Iris pigment epithelial cell (primary cell): ENCODE measurements around the gene UPK3BL1.
"Not testable (repeated sequence)": the region's sequence is repeated elsewhere in the genome, so short reads cannot be mapped to it uniquely, and the experiment has no call there.

ENCODE experiments used
- DNase-seq: peaks from one replicate; pipeline ENCODE4 v3.0.0-alpha.2; 2011; ENCODE audit warnings: low read depth

Gene UPK3BL1, protein sequence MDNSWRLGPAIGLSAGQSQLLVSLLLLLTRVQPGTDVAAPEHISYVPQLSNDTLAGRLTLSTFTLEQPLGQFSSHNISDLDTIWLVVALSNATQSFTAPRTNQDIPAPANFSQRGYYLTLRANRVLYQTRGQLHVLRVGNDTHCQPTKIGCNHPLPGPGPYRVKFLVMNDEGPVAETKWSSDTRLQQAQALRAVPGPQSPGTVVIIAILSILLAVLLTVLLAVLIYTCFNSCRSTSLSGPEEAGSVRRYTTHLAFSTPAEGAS

DNA sequence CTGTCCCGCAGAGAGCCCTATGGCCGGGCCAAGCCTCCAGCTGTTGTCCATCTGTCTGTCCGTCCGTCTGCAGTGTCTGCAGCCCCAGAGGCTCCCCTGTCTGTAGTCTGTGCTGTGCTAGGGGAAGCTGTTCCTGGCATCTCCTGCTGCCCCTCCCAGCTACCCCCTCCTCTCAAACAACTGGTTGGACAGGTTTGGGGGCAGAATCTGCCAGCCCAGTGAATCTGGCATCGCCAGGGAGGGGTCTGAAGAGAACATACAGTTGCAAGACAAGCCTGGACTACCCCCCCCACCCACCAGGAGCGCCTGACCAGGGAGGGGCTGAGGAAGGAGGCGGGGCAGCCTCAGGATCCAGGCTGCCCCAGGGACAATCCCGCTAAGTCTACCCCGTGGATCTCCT lies at the start of gene UPK3BL1:
UPK3BL1 (minus strand) TSS at position 101 of the 400 bp plus-strand sequence; CDS start at position 51, 50 bp downstream.
- not testable (repeated sequence) for DNase-seq

DNA sequence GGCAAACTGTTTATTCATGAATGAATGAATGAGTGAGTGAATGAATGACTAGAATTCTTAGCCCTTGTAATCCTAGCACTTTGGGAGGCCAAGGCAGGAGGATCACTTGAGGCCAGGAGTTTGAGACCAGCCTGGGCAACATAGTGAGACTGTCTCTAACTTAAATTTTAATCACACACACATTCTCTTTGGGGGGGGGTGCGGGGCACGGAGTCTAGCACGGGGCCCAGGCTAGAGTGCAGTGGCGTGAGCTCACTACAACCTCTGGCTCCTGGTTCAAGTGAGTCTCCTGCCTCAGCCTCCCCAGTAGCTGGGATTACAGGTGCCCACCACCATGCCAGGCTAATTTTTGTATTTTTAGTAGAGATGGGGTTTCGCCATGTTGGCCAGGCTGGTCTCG lies 48.0 kb upstream of the UPK3BL1 start:
- DNase-seq = not testable (repeated sequence)

DNA sequence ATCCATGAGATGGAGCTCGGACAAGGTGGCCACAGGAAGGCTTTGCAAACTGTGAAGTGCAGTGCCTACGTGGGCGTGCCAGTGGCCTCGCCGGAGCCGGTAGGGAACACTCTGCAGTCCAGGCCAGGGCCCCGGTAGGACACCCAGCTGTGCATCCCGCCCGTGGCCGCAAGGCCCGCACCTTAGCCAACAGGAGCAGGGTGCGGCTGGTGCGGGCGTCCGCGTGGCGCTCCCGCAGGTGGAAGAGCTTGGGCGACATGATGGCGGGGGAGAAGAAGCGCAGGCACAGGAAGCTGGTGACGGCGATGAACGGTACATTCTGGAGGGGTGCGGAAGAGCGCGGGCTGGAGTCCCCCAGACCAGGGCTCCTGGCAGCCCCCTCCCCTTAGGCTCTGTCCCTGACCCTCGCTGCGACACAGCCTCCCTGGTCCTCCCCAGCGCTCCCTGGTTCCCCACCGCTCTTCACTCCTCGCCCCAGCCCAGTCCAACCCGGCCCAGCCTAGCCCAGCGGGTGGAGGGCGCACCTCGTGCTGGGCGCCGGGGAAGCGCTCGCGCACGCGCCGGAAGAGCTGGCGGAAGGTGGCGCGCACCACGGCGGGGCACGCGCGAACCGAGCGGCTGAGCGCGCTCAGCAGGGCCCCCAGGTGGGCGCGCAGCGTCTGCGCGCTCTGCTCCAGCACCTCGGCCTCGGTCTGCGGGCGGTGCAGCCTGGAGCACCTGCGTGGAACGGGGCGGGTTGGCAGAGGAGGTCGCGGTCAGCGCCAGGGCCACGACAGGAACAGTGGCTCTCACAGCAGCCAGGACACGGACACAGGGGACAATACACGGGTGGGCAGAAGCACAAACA lies 47.1 kb upstream of the UPK3BL1 start:
- DNase-seq = not testable (repeated sequence)

DNA sequence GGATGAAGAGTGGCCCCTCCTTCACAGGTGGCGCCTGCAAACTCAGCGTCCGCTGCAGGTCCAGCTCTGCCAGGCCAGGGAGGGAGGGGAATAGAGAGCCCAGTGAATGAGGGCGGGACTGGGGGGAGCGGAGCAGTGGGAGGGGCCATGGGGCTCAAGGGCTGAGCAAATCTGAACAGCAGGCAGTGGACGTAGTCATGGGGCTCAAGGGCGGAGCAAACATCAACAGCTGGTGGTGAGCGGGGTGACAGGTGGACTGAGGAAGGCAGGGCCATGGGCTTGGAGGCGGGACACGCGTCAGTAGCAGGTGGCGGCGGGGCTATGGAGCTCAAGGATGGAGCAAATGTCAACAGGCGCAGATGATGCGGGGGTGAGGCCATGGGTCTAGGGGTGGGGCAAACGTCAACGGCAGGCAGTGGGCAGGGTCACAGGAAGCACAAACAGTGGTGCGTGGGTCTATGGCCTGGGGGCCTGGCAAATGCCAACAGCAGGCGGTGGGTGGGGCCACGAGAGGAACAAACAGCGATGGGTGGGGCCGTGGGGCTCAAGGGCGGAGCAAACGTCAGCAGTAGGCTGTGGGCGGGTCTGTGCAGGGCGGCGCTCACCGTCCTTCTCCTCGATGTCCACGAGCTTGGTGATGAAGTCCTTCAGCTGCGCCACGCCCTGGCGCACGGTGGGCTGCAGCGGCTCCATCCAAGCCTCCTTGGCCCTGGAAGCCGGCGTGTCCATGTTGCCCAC lies 45.9 kb upstream of the UPK3BL1 start:
- not testable (repeated sequence) for DNase-seq

DNA sequence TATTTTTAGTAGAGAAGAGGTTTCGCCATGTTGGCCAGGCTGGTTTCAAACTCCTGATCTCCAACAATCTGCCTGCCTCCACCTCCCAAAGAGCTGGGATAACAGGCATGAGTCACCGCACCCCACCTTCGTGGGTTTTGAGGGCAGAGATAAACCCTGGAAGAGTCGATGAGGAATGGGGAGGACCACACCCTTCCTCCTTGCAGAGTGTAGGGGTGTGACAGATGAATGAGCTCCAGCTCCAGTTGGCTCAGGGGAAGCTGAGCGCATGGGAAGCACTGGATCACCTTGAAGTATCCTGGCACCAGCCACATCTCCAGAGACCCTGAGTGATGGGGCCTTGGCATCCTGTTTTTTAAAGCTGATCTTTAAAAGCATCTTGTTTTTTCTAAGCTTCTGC lies 40.0 kb upstream of the UPK3BL1 start:
- not testable (repeated sequence) for DNase-seq

DNA sequence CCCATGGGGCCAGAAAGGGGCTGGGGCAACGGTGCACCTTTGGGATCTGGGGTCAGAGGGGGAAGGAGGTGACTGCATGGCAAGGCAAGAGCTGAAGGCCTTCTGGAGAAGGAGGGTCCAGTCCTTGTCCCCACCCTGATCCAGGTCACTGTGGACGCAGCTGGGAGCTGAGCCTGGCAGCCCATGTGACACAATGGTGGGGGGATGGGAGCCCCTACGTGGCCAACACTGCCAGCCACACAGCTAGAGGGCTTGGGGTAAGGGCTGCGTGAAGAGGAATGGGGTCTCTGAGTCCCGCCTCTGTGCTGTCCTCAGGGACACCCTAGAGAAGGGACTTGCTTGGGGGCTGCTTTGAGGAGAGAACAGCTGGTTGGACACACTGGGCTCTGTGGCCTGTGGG lies 38.2 kb upstream of the UPK3BL1 start:
- DNase-seq = not testable (repeated sequence)

DNA sequence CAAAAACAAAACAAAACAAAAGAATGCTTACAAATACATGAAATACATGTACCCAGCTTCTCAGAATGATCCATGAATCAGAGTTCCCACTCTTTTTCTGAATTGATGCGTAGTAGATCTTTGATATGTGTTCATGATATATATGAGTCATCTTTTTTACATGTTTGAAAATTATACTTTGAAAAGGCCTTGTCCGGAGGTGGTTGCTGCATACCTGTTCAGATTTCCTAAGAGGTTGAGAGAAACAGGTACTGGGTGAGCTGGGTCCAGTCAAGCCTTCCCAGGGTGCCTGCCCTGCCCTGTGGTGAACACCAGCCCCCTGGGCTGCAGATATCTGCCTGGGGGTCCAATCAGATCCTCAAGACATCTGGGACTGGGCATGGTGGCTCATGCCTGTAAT lies 33.0 kb upstream of the UPK3BL1 start:
- DNase-seq = not testable (repeated sequence)

DNA sequence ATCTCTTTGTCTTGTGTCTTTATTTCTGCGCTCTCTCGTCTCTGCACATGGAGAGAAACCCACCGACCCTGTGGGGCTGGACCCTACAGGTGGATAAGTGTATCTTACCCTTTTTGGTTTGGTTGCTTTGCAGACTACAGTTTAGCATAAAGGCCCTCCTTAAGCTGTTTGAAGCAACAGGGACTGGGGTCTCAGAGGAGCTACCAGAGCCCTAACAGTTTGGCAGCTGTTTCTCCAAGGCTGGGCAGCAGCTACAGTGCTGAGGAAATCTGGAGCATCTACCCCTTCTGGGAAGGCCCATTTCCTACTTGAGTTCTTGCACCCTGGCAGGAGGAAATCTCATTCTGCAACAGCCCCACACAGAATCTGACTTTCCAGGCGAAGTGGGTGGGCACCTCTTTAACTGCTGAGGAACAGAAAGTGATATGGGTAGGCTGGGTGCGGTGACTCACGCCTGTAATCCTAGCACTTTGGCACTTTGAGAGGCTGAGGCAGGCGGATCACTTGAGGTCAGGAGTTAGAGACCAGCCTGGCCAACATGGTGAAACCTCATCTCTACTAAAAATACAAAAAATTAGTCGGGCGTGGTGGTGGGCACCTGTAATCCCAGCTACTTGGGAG lies 31.0 kb upstream of the UPK3BL1 start:
- DNase-seq = not testable (repeated sequence)

DNA sequence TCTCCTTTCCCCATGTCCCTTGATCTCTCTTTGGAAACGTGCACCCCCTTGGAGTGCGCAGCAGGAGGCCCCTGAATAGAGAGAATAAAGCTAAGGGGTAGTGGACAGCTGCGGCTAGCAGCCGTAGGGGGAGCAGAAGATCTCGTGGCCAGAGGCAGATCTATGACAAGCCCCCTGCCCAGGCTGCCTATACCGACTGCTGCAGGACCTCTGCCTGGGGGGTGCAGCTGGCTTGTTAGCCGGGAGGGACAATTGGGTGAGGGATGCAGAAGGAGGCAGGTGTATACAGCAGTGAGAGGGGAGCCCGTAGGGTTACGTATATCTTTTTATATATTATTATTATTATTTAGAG lies 29.3 kb upstream of the UPK3BL1 start:
- not testable (repeated sequence) for DNase-seq

DNA sequence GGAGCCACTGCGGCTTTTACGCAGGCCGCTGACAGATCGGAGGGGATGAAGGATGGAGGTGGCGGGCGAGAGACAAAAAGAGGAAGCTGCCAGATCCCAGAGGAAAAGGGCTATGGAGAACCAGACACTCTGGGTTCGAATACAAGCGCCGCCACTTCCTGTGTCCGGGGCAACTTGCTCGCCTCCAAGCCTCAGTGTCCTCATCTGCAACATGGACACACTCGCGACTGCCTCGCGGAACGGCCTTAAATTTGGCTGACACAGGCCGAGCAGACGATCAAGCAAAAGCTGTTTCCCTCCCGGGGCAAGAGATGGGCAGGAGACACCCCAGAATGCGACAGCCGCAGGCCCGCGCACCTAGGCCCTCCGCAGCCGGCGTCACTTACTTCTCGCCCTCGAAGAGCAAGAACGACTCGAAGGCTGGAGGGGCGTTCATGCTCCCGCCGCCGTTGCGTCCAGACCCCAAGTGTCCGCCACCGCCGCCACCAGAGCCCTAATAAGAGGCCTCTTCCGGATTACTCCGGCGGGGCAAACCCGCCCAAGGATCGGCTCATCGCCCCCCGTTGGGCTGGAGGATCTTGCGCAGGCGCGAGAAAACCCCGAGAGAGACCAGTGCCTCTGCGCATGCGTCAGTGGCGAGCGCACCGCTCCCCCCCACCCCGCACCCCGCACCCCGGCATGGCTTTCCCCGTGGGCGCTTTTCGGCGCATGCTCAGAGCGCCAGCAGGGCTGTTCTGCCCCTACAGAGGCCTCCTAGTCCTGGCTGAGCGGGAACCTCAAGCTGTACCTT lies 28.8 kb upstream of the UPK3BL1 start, which contains the start of gene POLR2J2:
POLR2J2 (minus strand) TSS at position 498 of the 790 bp plus-strand sequence; CDS start at position 436, 62 bp downstream.
- DNase-seq = not testable (repeated sequence)

DNA sequence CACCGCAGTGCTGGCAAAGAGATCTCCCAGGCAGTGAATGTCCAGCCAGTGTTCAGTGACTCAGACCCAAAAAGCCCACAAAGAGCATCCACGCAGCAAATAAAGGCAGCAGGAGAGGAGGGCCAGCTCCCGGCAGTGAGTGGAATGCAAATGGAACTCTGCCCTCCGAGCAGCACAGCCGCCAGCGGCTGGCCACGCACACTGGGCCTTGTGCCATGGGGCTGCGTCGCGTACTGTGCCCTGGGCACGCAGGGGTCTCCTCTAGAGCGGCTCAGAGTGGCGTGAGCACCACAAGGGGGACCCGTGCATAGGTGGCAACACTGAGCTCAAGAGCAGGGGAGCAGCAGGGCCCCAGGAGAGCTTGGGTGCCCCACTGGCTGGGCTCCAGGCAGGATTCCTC lies 24.9 kb upstream of the UPK3BL1 start:
- DNase-seq = not testable (repeated sequence)

DNA sequence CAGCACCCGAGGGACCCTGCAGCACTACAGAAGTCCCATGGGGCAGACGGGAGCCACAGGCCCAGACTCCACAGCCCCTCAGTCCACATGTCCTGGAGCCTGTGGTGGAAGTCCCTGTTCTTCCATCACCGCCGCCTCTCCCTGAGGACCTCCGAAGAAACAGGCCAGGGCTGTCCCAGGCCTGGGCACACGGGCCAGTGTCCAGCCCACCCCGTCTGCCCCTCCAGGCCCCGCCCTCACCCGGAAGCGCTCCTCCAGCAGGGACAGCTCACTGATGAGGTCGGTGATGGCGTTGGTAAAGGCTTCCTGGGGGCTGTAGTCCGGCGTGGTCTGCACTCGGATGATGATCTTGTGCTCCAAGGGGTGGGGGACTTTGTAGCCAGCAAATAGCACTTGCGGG lies 24.3 kb upstream of the UPK3BL1 start:
- DNase-seq = not testable (repeated sequence)

DNA sequence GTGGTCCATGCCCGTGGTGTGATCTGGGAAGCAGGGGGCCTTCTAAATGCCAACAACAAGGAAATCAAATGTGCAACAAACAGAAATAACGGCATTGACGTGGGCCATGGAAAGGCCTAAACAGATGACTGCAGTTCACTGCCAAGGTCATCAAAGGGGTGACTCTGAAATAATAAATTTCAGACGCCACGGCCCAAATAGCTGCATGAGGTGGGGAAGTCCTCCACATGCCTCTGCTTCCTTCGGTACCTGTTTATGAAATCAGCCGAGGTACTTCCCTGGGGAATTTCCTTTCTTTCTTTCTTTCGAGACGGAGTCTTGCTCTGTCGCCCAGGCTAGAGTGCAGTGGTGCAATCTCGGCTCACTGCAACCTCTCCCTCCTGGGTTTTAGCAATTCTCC lies 22.2 kb upstream of the UPK3BL1 start:
- not testable (repeated sequence) for DNase-seq

DNA sequence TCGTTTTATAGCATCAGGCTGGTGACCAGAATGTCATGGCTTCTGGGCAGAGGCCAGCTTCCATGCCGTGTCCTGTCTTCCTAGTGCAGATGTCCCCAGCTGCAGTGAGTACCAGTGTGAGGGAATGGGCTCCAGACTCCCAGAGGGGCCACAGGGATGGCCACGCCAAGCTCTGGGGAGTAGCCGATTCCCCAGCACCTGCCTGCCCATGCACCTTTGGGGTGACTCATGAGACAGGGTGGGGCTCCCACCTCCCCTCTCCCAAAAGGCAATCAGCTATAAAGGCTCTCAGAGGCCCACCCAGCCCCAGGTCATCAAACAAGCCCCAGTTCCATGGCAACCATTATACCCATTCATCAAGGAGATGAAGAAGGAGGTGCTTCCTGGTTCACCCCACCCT lies 7.3 kb upstream of the UPK3BL1 start, which contains the start of gene SPDYE2B:
SPDYE2B (plus strand) TSS at position 396 of the 400 bp plus-strand sequence. CDS start 2,030 bp downstream, outside the sequence.
- DNase-seq = not testable (repeated sequence)

DNA sequence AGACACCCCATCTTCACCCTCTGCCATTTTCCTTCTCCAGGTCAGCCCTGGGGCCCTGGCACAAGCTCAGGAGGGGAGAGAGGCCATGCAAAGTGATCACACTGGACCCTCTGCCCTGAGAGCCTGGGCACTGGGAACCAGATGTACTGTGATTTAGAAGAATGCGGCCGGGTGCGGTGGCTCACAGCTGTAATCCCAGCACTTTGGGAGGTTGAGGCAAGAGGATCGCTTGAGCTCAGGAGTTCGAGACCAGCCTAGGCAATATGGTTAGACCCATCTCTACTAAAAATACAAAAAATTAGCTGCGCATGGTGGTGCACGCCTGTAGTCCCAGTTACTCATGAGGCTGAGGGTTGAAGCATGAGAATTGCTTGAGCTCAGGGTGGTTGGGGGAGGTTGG lies 5.2 kb upstream of the UPK3BL1 start:
- not testable (repeated sequence) for DNase-seq

DNA sequence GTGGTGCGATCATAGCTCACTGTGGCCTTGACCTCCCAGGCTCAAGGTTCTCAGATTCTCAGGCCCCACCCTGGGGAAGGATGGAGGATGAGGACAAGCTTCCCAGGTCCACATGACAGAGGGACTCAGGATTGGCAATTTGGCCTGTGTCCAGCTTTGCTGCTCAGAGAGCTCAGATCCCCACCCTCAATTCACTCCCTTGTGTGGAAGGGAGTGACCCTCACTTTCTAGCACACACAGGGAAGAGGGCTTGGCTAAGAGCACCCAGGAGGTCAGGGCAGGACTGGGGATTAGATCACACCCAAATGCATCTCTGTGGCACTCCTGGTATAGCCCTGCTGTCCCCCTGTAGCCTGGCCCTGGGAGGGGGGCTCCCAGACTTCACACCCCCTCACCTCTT lies 813 bp upstream of the UPK3BL1 start:
- not testable (repeated sequence) for DNase-seq

DNA sequence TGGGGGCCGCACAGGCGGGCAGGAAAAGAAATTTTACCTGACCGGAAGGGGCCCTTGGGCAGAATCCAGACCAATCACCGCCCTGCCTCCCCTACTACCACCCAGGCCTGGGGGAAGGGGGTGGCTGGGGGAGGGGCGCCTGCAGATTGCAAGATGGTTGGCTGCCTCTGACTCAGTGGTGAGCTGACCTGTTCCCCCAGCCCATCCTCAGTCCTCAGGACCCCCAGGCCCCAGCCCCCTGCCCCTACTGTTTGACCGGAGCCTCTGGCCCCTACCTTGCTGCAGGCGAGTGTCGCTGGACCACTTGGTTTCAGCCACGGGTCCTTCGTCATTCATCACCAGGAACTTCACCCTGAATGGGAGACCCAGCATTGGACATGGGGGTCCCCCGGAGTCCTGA lies 3.7 kb downstream of the UPK3BL1 start:
- DNase-seq = not testable (repeated sequence)

DNA sequence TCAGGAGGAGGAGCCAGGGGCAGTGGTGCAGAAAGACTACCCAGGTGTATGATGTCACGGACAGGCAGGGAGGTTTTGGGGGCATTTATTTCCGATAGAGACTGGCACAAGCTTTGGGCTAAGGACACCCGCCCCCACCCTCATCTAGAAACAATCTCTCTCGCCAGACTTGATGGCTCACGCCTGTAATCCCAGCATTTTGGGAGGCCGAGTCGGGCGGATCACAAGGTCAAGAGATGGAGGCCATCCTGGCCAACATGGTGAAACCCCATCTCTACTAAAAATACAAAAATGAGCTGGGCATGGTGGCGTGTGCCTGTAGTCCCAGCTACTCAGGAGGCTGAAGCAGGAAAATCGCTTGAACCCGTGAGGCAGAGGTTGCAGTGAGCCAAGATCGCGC lies 5.6 kb downstream of the UPK3BL1 start:
- not testable (repeated sequence) for DNase-seq

DNA sequence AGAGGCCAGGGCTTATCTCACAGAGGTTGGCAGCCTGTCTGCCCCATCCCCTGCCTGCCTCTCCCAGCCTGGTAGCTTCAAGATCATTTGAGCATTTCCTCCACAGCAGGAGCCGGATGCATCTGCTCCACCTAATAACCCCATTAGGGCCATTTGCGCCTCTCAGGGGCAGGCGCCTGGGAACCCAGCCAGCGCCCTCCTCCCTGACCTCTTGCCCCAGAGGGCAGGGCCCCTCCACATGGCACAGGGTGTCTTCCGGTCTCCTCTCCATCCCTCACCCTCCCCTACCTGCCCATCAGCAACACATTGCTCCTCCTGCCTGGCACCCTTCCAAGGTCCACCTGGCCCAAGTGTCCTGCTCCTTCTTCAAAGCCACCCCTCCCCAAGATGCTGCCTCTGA lies 7.2 kb downstream of the UPK3BL1 start:
- DNase-seq = not testable (repeated sequence)

DNA sequence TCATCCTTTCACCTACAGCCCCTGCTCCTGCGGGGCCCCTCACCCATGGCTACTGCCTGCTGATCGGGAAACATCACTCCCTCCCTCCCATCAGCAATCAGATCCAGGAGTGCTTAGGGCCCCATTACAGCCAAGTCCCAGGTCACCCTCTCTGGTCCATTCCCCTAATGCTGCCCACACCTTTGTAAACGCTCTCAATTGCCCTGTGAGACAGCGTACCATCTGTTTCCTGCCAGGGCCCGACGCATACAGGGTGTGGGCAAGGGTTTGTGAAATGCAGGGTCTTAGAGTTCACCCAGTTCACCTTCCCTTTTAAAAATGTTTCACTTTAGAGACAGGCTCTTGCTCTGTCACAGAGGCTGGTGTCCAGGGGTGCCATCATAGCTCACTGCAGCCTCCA lies 8.3 kb downstream of the UPK3BL1 start:
- not testable (repeated sequence) for DNase-seq

DNA sequence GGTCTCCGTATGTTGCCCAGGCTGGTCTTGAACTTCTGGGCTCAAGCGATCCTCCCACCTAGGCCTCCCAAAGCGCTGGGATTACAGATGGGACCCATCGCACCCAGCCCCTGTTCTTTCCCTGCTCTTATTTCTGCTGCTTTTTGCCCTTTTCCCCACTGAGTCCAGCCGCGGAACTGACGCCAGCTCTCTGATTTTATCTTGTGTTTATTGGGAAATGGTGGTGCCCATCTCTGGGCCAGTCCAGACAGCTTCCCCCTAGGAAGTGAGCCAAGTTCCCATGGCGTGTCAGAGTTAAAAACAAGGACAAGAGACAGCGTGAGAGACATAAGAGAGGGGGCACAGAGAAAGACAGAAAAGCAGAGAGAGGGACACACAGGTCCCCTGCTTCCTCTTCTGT lies 12.0 kb downstream of the UPK3BL1 start:
- DNase-seq = not testable (repeated sequence)
